Inflammatory macrophage (primary cell): Measurements from ENCODE around the gene ZNF256.

Experiments used
- DNase-seq, 2 donors: peaks; one replicate each; pipeline ENCODE4 v3.0.0-alpha.2; 2020 to 2022
- total RNA-seq, 18 experiments: gene quantifications; one replicate each; lab custom pipeline; 2026; ENCODE audit warnings: mixed read lengths in 6 of 18, inconsistent platforms in 2 of 18; lab: John Stamatoyannopoulos, UW

ZNF256 gene
- total RNA-seq, result 1.3 to 9.0 (median 5.1) reads per million in 18 experiments

GRCh38 chr19:57947419-57948134 lies at the start of gene ZNF256:
Gene ZNF256 (minus strand): TSS chr19:57947706. CDS start chr19:57947474, 232 bp downstream.
- DNase-seq, result peak; percentile 84 to 93

GRCh38 chr19:57992841-57993240 lies 45.3 kb upstream of the ZNF256 start:
- DNase-seq, result no peak

GRCh38 chr19:57978586-57979289 lies 31.2 kb upstream of the ZNF256 start:
- no peak for DNase-seq

- DNase-seq, result no peak
Measured at GRCh38 chr19:57974434-57974833, 26.9 kb upstream of the ZNF256 start, which contains the start of gene C19orf18. Gene C19orf18 (minus strand): TSS chr19:57974534. CDS start chr19:57974432, 102 bp downstream.

- DNase-seq, result no peak
Measured at GRCh38 chr19:57964761-57965160, 17.3 kb upstream of the ZNF256 start.

- no peak for DNase-seq
Measured at GRCh38 chr19:57961785-57962184, 14.3 kb upstream of the ZNF256 start.

- DNase-seq, result no peak
Measured at GRCh38 chr19:57954996-57955395, 7.5 kb upstream of the ZNF256 start.

- DNase-seq, result no peak
Measured at GRCh38 chr19:57949702-57950101, 2.2 kb upstream of the ZNF256 start.

- no peak for DNase-seq
Measured at GRCh38 chr19:57949296-57949695, 1.8 kb upstream of the ZNF256 start.

- no peak for DNase-seq
Measured at GRCh38 chr19:57947088-57947418, 453 bp downstream of the ZNF256 start.

- DNase-seq, result no peak
Measured at GRCh38 chr19:57946316-57946715, 1.2 kb downstream of the ZNF256 start.

GRCh38 chr19:57941593-57941992 lies 5.9 kb downstream of the ZNF256 start:
- no peak for DNase-seq

GRCh38 chr19:57935731-57936130 lies 11.8 kb downstream of the ZNF256 start:
- DNase-seq, result no peak

- peak; percentile 74 to 80 for DNase-seq
Measured at GRCh38 chr19:57934820-57935665, 12.5 kb downstream of the ZNF256 start, which contains the start of gene ZNF418. Gene ZNF418 (minus strand): TSS chr19:57935402. CDS start chr19:57933822, 1,580 bp downstream.

- no peak for DNase-seq
Measured at GRCh38 chr19:57927587-57927986, 19.9 kb downstream of the ZNF256 start.

- DNase-seq, result peak; percentile 97
Measured at GRCh38 chr19:57916168-57916995, 31.1 kb downstream of the ZNF256 start, which contains the start of gene ZNF417. Gene ZNF417 (minus strand): TSS chr19:57916592. CDS start chr19:57916411, 181 bp downstream.

- DNase-seq, result no peak
Measured at GRCh38 chr19:57914531-57914930, 33.0 kb downstream of the ZNF256 start.

- no peak for DNase-seq
Measured at GRCh38 chr19:57907394-57907793, 40.1 kb downstream of the ZNF256 start.

GRCh38 chr19:57905258-57905657 lies 42.2 kb downstream of the ZNF256 start:
- no peak for DNase-seq

- DNase-seq, result no peak
Measured at GRCh38 chr19:57903618-57904184, 43.8 kb downstream of the ZNF256 start.

- no peak for DNase-seq
Measured at GRCh38 chr19:57900311-57900710, 47.2 kb downstream of the ZNF256 start.
